Measurements from ENCODE around the gene NCAPG2.

The NCAPG2 gene

DNA sequence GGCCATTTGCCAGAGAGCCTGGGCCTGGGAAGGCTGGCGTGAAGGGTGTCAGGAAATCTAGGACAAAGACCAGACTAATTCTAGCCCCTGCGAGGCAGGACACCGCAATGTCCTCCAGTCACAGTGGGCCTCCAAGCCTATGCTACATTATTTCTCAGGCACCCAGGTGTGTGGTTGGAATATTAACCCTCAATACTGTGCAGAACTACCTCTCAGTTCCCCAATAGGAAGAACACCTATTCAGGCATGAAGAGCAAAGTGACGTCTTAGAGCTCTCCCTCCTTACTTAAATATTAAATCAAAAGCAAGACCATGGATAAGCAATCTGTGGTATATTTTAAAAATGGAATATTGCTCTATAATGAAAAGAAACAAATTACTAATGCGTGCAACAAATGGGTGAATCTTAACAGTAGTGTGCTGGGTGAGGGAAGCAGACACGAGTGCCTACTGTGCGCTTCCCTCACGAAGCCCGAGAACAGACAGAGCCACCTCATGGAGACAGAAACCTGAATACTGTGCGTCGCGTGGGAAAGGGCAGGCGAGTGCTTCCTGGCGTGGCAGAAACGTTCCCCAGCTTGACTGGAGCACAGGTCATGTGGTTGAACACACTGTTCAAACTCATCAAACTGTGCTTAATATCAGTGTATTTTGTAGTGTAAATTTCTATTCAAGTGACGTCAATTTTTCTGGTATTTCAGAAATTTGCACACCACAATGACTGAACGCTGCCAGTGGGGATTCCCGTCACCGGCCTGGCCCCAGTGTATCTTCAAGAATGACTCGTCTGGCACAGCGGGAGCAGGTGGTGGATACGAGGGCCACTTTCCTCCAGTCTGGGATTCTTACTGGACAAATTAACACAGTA, 101.5 kb downstream of the NCAPG2 start:
- in situ Hi-C loops (cut with HindIII; ENCODE audit: low sequenced_read_pairs): no loop called here
- DNase-seq (ENCODE audit: low read depth): peak; percentile 73
- no peak for TF ChIP-seq CTCF (IDR thresholded peaks at IDR 0.05; ENCODE audit: low read depth, low read length, missing control alignments)
- H3K4me3 ChIP-seq (ENCODE audit: low read depth, low read length): no peak overlapping the region

DNA sequence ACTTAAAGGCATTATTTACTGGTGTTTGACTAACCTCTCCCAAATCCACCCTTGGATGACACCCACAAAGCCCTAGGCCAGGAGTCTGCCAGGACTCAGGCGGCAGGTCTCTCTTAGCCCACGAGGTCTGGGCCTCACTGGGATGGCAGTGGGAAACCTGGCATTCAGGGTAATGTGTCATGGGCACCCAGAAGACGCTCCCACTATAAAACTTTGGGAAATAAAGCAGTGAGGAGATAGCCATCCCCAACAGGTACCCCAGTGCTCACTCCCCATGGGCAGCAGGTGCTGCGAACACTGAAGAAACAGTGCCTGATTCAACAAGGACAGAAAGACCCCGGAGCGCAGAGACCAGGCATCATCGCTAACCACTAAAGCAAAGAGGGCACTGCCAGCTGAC, 102.6 kb downstream of the NCAPG2 start:
- in situ Hi-C loops (cut with HindIII; ENCODE audit: low sequenced_read_pairs): no loop called here
- H3K4me3 ChIP-seq (ENCODE audit: low read depth, low read length): no peak overlapping the region
- TF ChIP-seq CTCF (IDR thresholded peaks at IDR 0.05; ENCODE audit: low read depth, low read length, missing control alignments): no peak
- DNase-seq (ENCODE audit: low read depth): no peak

DNA sequence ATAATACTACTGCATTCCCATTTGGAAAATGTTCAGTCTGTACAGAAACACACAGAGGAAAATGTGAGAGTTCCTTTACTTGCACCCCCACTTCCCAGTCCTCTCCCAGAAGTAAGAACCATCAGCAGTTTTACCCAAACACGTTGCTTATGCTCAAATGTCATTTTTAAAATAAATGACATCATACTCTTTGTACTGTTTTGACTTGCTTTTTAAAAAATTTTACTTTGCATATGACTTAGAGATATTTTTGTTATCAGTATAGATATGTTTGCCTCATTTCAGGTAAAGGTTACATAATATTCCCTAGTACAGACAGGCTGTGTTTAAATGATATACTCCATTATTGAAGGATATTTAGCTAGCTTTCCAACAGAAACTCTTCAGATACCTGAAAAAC, 103.5 kb downstream of the NCAPG2 start:
- no peak overlapping the region for H3K4me3 ChIP-seq (ENCODE audit: low read depth, low read length)
- in situ Hi-C loops (cut with HindIII; ENCODE audit: low sequenced_read_pairs): no loop called here
- no peak for TF ChIP-seq CTCF (IDR thresholded peaks at IDR 0.05; ENCODE audit: low read depth, low read length, missing control alignments)
- DNase-seq (ENCODE audit: low read depth): no peak

DNA sequence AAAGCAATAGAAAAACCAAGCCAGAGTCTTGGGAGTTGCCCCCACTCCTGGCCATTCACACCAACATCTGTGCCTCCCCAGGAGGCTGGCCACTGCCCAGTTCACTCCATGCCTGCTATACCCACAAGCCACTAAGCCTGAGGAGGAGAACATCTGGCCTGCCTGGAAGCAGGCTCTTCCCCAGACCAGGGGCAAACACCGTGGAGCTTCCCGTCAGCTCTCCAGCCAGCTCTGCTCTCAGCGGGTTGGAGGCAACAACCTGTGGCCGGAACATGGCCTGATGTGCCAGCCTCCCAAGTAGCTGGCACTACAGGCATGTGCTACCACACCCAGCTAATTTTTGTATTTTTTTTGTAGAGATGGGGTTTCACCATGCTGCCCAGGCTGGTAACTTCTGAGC, 107.9 kb downstream of the NCAPG2 start:
- in situ Hi-C loops (cut with HindIII; ENCODE audit: low sequenced_read_pairs): no loop called here
- H3K4me3 ChIP-seq (ENCODE audit: low read depth, low read length): no peak overlapping the region
- no peak for TF ChIP-seq CTCF (IDR thresholded peaks at IDR 0.05; ENCODE audit: low read depth, low read length, missing control alignments)
- no peak for DNase-seq (ENCODE audit: low read depth)

DNA sequence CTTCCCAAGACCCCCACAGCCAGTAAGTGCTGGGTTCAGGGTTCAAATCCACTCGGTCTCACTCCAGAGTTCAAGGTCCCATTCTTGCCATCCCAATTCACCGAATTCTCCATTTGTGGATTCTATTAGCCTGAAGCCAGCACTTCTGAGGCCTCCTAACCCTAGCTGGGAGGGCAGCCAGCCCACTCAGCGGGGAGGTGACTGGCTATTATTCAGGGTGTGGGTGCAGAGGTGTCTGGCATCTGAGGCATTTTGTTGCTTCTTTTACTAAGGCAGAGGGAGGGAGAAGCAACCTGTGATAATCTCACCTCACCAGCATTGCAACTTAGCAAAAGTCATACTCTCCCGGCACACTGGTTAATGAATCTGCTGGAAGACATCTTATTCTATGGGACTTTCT, 108.3 kb downstream of the NCAPG2 start:
- no peak for TF ChIP-seq CTCF (IDR thresholded peaks at IDR 0.05; ENCODE audit: low read depth, low read length, missing control alignments)
- H3K4me3 ChIP-seq (ENCODE audit: low read depth, low read length): no peak overlapping the region
- in situ Hi-C loops (cut with HindIII; ENCODE audit: low sequenced_read_pairs): no loop called here
- DNase-seq (ENCODE audit: low read depth): no peak

- H3K4me3 ChIP-seq (ENCODE audit: low read depth, low read length): no peak overlapping the region
- in situ Hi-C loops (cut with HindIII; ENCODE audit: low sequenced_read_pairs): no loop called here
- peak; percentile 8 for DNase-seq (ENCODE audit: low read depth)
- TF ChIP-seq CTCF (IDR thresholded peaks at IDR 0.05; ENCODE audit: low read depth, low read length, missing control alignments): no peak
Observed at GRCh38 chr7:158595068-158595467, 109.5 kb downstream of the NCAPG2 start.

Data from astrocyte of the cerebellum (primary cell).